ENCODE results near the gene IRX2. TPM values are rescaled to one million over a fixed set of nuclear protein-coding genes. Genes with fewer than 3 reads are reported as not detected.

IRX2 gene
- total and polyA plus RNA-seq, 2 donors (not counting 3 experiments of a cell fraction or from before 2014, with no cell fraction given) = not detected

GRCh38 chr5:2727550-2727949, 23.9 kb downstream of the IRX2 start:
- no peak overlapping the region for H3K9ac ChIP-seq (replicated peaks; ENCODE audit: extremely low read depth, insufficient read depth, low read length)
- FAIRE-seq (no peak), DNase-seq (ENCODE audit: low read depth, low spot score) (no peak)
- H3K27me3 ChIP-seq (ENCODE audit: control insufficient read depth in 2 of 2, insufficient read depth in 2 of 2, low read length in 2 of 2) = no peaks in the 10 kb centered on the region
- dilution Hi-C loops (cut with MboI; ENCODE audit: extremely low pct_ligation_motif_present, low sequenced_read_pairs) = no loop called here
- no peak overlapping the region for H3K4me2 ChIP-seq (ENCODE audit: insufficient read depth, low read length)
- peaks cover 4% of the 10 kb centered on the region for H3K9me3 ChIP-seq (replicated peaks; ENCODE audit: control insufficient read depth, insufficient read depth, low read length)
- ChIA-PET CTCF (no interaction called here), POLR2A (no interaction called here)
- TF ChIP-seq CTCF (IDR thresholded peaks at IDR 0.05; ENCODE audit: extremely low read depth in 1 of 2, insufficient read depth in 1 of 2, low read depth in 1 of 2, low read length in 2 of 2) (no peak), MYC (IDR thresholded peaks at IDR 0.05; ENCODE audit: low read depth, low read length) (no peak), MAX (IDR thresholded peaks at IDR 0.05; ENCODE audit: insufficient read depth, insufficient read length) (no peak), JUN (IDR thresholded peaks at IDR 0.05; ENCODE audit: borderline replicate concordance, insufficient read depth, insufficient read length, low read depth) (no peak), POLR2AphosphoS5 (IDR thresholded peaks at IDR 0.05; ENCODE audit: insufficient read depth, low read depth, low read length) (no peak), FOS (IDR thresholded peaks at IDR 0.05; ENCODE audit: borderline replicate concordance, insufficient read depth, low read length) (no peak), GATA2 (IDR thresholded peaks at IDR 0.05; ENCODE audit: insufficient read depth, insufficient read length, low read depth, low read length) (no peak)
- H3K27ac ChIP-seq (ENCODE audit: insufficient read depth, low read depth, low read length) = no peak overlapping the region
- H2AFZ ChIP-seq (ENCODE audit: low read depth, low read length) = no peak overlapping the region
- H3K4me3 ChIP-seq (replicated peaks in 1 of 3; ENCODE audit: insufficient read depth in 1 of 3, low read depth in 1 of 3, low read length in 3 of 3) = no peak overlapping the region
- no peaks in the 10 kb centered on the region for H3K4me1 ChIP-seq (ENCODE audit: control insufficient read depth, extremely low read depth, insufficient read depth, low read length)
- H3K9me1 ChIP-seq (replicated peaks; ENCODE audit: control insufficient read depth, extremely low read depth, insufficient read depth, low read length) = no peaks in the 10 kb centered on the region
- H3K79me2 ChIP-seq (ENCODE audit: control insufficient read depth, insufficient read depth, low read length) = no peaks in the 10 kb centered on the region
- no peaks in the 10 kb centered on the region for H4K20me1 ChIP-seq (replicated peaks; ENCODE audit: control insufficient read depth, extremely low read depth, insufficient read depth, low read length)
- no TSS peak for BruUV-seq (replicated peaks)
- intact Hi-C loops (cut with micrococcal nuclease) = no loop called here
- no peaks in the 10 kb centered on the region for H3K36me3 ChIP-seq (ENCODE audit: control insufficient read depth in 2 of 2, extremely low read depth in 1 of 2, insufficient read depth in 2 of 2, low read length in 2 of 2)
